HepG2 (cell line): Measurements from ENCODE around the gene ZBTB25.

Experiments
- ARHGAP35 ChIP-seq: sonication (generic); formaldehyde crosslinking; IDR thresholded peaks from 2 replicates; pipeline ENCODE4 v1.9.0; 2022; ENCODE audit warnings: mild to moderate bottlenecking, inconsistent platforms, moderate library complexity, missing genetic modification reagents, borderline replicate concordance
- CBX1 ChIP-seq: IDR thresholded peaks from one replicate; pipeline ENCODE4 v1.6.1; 2016; ENCODE audit warnings: antibody characterized with exemption, low read depth
- CBX5 ChIP-seq: sonication (generic); formaldehyde crosslinking; IDR thresholded peaks from 2 replicates; pipeline ENCODE4 v1.4.0; 2020; ENCODE audit warnings: missing genetic modification reagents, borderline replicate concordance
- CTCF ChIP-seq: sonication (generic); formaldehyde crosslinking; IDR thresholded peaks from 2 replicates; pipeline ENCODE4 v1.5.0; 2020; ENCODE audit warnings: mild to moderate bottlenecking, missing genetic modification reagents, moderate library complexity
- POLR2A ChIP-seq, 2 experiments: IDR thresholded peaks; 2 replicates each; pipeline ENCODE4 v1.6.1; 2011; ENCODE audit warnings: low read depth in 2 of 2, low read length in 2 of 2, mild to moderate bottlenecking in 1 of 2, moderate library complexity in 1 of 2; ENCODE audit not compliant: insufficient read depth in 1 of 2
- POLR2AphosphoS5 ChIP-seq: IDR thresholded peaks from 2 replicates; pipeline ENCODE4 v1.6.1; 2012; ENCODE audit warnings: low read depth, low read length
- REL ChIP-seq: sonication (generic); formaldehyde crosslinking; conservative IDR thresholded peaks from 2 replicates; pipeline ENCODE4 v1.8.0; 2022; ENCODE audit warnings: mild to moderate bottlenecking, missing genetic modification reagents, moderate library complexity
- YY1 ChIP-seq: IDR thresholded peaks from 2 replicates; pipeline ENCODE4 v1.6.1; 2011; ENCODE audit warnings: low read length, low read depth, moderate library complexity, mild to moderate bottlenecking; ENCODE audit not compliant: insufficient read depth, insufficient replicate concordance
- ZFX ChIP-seq: sonication (generic); formaldehyde crosslinking; IDR thresholded peaks from 2 replicates; pipeline ENCODE4 v1.4.0; 2020; ENCODE audit warnings: mild to moderate bottlenecking, low read depth, missing genetic modification reagents, moderate library complexity
- ZNF431 ChIP-seq: sonication (generic); formaldehyde crosslinking; IDR thresholded peaks from 2 replicates; pipeline ENCODE4 v1.9.0; 2022; ENCODE audit warnings: missing genetic modification reagents, low read depth, mild to moderate bottlenecking, borderline replicate concordance
- ZNF530 ChIP-seq: sonication (generic); formaldehyde crosslinking; IDR thresholded peaks from 2 replicates; pipeline ENCODE4 v1.5.0; 2020; ENCODE audit warnings: low read depth, mild to moderate bottlenecking, missing genetic modification reagents
- ZNF567 ChIP-seq: sonication (generic); formaldehyde crosslinking; IDR thresholded peaks from 2 replicates; pipeline ENCODE4 v1.8.1; 2023; ENCODE audit warnings: mild to moderate bottlenecking, missing genetic modification reagents, borderline replicate concordance

GRCh38 chr14:64513271-64513670 lies 9.6 kb upstream of the ZBTB25 start:
- TF ChIP-seq ARHGAP35 (CRISPR knock-in tag) (no peak), YY1 (no peak), POLR2A (IDR thresholded peaks at IDR 0.05; ENCODE audit: insufficient read depth in 1 of 2, low read depth in 2 of 2, low read length in 2 of 2) (no peak), ZNF567 (CRISPR knock-in tag) (no peak), REL (no peak), ZFX (CRISPR knock-in tag) (no peak), CTCF (CRISPR knock-in tag) (no peak), CBX5 (CRISPR knock-in tag) (no peak), ZNF431 (CRISPR knock-in tag) (no peak), CBX1 (no peak), POLR2AphosphoS5 (no peak), ZNF530 (CRISPR knock-in tag) (no peak)
